HG03097 (cell line): ENCODE measurements around the gene RALGPS2.
"Not testable (repeated sequence)": the region's sequence is repeated elsewhere in the genome, so short reads cannot be mapped to it uniquely, and the experiment has no call there.

Experiments
- ATAC-seq: cut with Tn5 transposase; IDR thresholded peaks from one replicate; pipeline ENCODE4 v1.9.1; 2021; ENCODE audit not compliant: unreplicated experiment, low FRiP score

RALGPS2 gene

DNA sequence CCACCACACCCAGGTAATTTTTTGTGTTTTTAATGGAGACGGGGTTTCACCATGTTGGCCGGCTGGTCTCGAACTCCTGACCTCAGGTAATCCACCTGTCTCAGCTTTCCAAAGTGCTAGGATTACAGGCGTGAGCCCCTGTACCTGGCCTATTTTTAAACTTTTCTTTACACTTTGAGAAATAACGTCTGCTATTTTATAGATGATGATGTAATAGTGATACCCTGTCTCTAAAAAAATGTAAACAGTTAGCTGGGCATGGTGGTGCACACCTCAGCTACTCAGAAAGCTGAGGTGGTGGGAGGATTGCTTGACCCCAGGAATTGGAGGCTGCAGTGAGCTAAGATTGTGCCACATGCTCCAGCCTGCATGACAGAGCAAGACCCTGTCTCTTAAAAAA, 47.9 kb downstream of the RALGPS2 start:
- ATAC-seq: no peak

DNA sequence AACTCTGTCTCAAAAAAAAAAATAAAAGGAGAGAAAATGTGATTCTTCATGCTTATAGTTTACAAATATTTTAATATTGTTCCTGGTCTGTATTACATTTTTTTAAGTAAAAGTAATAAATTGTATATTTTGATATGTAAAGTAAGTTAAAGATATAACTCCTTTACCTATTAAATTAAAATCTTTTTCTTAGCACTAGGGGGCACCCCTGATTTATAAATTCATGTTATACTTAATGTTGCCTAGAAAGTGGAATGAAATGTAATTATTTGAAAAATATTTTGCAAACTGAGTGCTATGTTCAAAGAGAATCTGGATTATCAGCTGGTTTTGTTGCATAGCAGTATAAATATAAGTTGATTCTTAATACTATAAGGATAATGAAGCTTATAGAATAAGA, 49.2 kb downstream of the RALGPS2 start:
- no peak for ATAC-seq

DNA sequence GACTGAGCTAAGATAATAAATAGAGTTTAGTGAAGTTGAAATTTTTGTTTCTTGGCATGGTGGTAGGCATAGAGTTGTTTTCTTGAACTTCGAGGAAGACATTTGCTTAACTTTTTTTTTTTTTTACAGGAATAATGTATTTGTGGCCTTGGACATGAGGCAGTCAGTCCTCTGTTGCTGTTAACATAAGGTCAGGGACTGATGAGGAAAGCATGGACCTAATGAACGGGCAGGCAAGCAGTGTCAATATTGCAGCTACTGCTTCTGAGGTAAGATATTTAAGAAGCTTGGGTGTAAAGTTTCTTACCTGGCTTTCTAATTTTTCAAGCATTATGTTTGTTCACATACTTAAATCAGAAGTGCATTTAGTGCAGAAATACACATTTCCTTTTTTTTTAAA, 51.5 kb downstream of the RALGPS2 start:
- no peak for ATAC-seq

DNA sequence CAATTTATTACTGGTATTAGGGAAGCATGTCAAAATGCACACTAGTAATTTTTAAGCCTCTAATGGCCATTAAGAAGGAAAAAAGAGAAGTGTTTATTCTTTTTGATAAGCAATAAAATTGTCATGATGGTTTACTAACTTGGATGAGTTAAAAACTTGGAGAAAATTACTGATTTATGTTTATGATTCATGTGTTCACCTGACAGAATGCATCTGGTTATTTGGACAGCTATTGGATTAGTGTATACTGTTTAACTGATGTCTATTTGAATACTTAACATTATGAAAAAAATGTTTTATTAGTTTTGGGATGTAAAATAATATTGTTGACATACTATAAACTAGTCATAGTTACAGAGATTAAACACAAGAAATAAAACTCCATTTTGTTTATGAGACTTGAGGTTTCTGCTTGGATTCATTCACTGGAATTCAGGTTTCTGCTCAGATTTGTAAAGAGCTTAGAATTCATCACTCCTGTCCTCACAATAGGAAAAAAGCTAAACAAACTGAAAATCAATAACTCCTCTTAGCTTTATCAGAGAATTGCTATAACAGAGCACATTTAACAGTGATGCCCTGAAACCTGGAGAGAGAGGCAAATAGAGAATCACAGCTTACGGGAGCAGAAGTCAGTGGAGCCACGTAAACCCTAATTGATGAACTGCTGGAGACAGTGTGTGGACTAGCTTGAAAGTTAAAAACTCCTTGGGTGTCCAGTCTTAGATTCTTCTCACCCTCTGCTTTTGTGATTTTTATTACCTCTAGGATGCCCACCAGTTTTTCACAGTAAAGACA, 56.7 kb downstream of the RALGPS2 start:
- ATAC-seq: no peak

DNA sequence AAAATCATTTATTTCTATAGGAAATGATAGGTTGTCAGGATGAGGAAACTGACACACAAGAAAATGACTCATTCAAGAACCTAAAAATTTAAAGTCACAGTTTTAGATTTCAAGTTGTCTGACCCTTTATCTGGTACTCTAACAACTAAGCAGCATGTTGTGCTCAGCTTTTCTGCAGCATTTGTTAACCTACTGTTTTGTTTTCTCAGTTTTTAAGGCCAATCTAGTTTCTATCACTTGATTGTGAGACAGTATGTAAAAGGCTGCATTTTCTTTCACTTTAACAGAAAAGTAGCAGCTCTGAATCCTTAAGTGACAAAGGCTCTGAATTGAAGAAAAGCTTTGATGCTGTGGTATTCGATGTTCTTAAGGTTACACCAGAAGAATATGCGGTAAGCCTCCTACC, 59.1 kb downstream of the RALGPS2 start:
- no peak for ATAC-seq

DNA sequence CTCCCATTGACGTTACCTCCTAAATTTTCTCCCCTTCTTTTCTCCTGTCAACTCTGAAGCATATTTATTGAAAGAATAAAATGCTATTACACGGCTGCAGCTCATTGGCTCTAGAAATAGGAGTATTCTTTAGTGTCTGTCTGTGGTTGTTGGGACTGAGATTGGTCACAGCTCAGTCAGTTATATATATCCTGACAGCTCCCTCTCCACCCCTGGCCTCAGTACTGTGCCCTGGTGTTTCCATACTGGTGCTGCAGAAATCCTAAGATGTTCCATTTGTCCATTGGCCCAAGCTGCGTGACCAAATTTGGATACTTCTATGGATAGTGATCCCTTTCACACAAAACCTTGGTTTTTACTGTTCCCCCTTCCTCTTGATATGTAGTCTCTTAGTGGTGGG, 67.3 kb downstream of the RALGPS2 start:
- no peak for ATAC-seq

DNA sequence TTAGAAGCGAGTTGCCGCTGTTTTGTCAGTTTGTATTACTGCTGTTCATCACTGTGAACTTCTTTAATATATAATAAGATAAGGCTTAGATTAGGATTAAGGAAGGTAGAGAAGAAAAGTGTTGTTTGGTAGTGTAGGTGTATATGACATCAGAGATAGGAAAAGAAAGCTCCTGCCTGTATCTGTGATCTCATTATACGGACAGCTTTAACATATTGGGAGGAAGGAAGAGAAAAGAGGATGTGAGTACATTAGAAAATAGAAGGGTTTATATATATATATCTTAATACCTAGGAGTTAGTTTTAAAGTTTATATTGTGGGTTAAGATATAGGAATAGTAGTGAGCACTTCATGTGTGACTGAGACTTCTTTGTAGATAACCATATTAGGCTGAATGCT, 71.0 kb downstream of the RALGPS2 start:
- ATAC-seq: no peak

DNA sequence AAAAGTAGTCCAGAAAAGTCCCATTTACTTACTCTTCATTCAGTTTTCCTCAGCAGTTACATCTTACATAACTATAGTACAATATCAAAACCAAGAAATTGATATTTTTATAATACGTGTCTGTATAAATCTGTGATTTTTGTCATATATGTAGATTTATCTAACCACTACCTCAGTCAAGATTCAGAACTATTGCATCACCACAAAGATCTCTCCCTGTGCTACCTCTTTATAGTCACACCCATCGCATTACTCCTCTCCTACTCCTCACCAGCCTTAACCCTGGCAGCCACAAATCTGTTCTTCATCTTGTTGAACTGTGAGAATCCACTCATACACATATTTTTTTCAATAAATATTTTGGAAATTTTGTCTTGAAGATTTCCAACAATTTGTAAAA, 72.5 kb downstream of the RALGPS2 start:
- ATAC-seq: no peak

DNA sequence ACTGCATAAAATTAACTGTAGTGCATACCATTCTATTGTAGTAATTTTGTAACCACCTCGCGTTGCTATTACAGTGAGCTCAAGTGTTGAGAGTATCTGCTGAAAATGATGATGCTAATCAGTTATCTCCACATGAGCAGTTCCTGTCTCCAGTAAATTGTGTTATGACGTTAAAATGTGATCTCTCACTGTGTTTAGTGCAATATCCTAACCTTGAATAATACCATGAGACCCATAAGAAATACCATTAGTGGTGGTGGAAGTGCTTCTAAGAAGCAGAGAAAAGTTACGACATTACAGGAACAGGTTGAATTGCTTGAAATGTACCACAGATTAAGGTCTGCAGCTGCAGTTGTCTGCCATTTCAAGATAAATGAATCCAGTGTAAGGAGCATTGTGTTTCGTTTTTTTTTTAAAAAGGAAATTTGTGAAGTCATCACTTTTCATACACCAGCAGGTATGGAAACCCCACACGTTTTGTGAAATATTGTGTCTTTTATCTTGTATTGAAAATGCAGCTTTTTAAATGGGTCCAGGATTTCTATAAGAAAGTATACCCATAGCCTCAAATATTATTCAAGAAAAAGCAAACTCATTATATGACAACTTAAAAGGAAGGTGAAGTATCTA, 73.3 kb downstream of the RALGPS2 start:
- no peak for ATAC-seq

DNA sequence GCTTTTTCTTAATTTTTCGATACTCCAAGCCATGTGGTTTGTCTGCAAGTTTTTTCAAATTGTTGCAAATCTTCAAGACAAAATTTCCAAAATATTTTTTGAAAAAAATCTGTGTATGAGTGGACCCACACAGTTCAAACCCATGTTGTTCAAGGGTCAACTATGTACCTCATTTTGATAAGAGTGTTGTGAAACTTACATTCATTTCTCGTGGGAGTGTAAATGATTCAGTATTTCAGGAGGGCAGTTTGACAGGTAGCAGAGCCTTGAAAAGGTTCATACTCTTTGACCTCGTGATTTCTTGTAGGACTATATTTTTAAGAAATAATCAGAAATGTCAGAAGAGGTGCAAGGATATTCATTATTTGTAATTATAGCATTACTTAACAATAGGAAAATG, 77.8 kb downstream of the RALGPS2 start:
- ATAC-seq: no peak

DNA sequence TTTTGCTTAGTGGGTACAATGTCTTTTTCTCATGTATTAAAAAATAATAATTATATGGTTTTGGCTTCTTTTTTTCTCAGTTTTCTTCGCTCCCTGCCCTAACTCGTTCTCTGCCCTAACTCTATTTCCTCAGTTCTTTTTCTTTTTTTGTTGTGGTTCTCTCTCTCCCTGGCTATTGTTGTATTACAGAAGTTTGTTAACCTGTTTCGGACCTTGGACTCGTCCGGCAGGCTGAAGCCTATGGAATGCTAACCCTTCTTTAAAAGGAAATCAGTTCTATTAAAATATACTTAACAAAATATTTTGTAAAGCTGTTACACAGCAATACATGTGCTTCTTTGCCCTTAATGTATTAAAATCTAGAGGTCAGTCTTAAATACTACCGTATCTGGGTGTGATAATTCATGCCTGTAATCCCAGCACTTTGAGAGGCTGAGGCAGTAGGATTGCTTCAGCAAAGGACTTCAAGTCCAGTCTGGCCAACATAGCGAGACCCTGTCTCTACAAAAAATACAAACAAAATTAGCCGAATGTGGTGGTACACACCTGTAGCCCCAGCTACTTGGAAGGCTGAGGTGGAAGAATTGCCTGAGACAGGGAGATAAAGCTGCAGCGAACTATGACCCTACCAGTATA, 81.7 kb downstream of the RALGPS2 start:
- no peak for ATAC-seq

DNA sequence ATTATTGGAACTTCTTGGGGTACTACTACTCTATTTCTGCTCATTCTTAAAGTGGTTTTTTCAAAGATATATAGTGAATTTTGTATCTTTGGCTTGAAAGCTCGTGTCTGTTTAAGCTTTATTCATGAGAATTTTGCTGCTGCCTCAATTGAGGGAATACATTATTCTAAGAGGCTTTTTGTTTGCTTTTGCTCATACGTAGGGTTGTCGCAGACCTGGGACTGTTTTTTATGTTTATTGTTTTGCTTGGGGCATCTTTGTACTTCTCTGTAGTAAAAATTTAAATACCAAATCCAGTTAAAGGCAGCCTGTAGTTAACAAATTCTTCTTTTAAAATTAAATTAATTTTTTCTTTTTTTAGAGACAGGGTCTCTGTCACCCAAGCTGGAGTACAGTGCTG, 83.5 kb downstream of the RALGPS2 start:
- no peak for ATAC-seq

DNA sequence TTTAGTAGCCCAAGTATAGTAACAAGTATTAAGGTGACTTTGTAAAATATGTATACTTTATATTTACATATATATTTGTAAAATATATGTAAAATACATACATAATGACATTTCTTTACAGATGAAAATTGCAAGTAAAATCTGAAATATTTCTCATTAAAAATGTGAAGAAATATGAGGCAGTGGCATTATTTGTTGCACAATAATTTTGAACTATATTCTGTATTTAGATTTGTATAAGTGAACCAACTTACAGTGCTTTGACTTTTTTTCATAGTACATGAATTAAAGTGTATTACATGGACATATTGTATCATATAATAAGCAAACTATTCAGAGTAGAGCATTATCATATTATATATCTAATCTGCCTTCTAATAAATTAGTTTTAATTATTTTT, 85.5 kb downstream of the RALGPS2 start:
- ATAC-seq: no peak

DNA sequence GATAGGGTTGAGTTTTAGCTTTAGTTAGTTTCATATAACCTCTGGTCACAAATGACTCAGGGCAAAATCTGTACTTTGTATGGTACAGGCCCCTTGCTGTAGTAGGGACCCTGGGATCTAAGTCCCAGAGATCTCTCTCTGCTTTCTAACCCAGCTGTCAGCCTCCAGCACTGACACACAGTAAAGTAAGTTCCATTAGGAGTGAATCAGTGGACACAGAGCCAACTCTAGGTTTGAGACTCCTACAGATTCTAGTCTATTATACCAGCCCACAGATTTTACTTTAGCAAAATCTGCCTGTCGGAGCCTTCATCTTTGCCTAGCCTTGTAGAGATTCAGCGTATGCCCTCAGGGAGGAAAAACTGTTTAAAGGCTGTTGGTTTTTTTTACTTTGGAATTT, 93.4 kb downstream of the RALGPS2 start:
- ATAC-seq: no peak

DNA sequence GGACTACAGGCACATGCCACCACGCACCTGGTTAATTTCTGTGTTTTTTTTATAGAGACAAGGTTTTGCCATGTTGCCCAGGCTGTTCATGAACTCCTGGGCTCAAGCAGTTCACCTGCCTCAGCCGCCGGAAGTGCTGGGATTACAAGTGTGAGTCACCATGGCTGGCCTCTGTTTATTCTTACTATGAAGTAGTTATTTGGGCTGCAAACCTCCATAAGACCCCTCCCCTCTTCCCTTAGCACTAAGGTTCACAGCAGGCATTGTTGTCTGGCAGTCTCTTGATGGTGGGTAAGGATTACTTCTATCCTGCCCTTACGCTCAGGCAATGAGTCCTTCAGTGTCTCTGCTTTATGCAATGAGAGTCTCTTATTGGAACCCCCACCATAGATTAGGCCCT, 94.1 kb downstream of the RALGPS2 start:
- no peak for ATAC-seq

DNA sequence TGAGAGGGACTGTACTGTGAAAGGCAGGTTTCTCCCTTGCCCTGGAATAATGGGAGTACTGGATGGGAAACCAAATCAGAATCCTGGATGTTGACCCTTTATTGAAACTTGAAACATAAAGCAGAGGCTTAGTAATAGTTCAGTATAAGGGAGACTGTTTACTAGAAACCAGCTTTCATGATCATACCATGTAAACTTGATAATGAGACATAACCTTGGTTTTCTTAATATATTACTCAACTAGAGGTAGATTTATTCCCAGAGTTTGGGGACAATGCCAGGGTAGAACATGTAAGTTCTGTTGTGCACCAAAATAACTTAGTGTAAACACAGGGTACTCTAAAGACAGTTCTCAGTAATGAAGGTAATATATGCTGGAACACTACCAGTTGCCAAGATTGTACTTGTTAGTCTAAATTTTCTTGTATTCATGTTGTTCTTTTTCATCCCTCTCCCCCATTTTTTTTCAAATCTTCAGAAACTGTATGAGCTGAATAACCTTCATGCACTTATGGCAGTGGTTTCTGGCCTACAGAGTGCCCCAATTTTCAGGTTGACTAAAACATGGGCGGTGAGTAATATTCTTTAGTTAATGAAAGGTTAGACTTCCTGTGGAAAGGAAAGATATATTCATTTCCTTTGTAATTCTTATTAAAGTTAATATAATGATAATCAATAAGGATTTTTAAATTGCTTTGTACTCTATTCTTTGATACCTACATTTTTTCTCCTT, 96.3 kb downstream of the RALGPS2 start:
- no peak for ATAC-seq

DNA sequence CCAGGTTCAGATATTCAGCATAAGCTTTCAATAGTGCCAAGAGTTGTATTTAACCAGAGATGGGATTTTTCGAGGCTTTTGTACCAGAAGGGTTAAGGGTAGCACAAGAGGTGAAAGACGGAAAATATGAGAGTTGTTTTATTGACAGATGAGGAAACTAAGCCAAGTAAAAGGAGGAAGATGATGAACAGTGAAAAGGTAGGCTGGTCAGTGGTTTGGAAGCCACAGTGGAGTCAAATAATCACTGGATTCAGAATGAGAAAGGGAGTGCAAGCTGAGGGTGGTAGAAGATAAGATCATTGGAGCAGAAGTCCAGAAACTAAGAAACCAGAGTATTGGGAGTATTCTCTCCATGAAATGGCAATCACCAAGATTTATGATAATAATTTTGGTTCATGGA, 100.1 kb downstream of the RALGPS2 start:
- no peak for ATAC-seq

DNA sequence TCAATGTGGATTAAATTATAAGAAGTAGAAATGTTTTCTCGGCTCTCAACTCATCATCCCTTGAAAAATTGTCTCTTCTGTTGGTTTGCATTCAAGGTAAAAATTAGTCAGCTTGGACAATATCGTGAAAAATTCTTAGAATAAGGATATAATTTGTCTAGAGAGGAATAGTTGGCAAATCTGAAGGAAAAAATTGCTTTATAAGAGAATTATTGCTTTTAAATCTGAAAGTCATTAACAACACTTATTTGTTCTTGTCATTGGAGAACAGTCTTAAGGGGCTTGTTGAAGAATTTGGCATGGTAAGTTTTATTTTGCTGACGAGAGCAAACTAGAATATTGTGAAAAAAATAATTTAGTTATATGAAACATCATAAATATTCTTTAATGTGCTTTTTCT, 119.4 kb downstream of the RALGPS2 start:
- no peak for ATAC-seq

DNA sequence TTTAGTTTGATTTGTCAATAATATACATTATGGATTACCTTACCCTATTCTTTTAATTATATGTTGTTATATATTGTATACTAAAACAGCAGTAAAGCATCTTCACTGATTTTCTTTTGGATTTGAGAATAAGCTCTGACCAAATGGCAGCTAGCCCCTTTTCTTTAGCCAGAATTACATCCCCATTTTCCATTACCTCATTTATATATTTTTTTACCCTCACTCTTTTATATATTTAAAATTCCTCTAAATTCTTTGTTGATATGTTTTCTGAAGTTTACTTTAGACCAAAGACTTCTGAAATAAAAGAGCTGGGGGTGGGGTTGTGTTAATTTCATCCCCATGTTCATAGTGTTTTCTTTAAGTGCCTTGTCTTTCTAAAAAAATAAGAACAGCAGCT, 121.3 kb downstream of the RALGPS2 start:
- ATAC-seq: no peak

DNA sequence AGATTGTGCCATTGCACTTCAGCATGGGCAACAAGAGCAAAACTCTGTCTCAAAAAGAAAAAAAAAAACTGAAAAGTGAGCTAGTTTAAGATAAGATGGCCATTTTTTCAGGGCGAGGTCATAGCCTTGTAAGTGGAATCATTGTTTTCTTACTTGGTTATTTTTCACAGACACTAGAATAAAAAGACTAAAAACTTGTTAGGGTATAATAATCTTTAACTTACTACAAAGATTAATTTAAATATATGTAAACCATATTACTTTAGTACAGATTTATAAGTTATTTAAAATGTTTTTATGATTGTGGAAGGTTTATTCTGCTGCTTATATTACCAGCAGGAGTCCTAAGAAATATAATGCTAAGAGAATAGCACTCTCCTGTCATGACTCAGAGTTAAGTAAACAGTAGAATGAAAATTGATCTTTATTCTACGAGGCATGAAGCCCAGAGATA, 122.4 kb downstream of the RALGPS2 start:
- no peak for ATAC-seq

DNA sequence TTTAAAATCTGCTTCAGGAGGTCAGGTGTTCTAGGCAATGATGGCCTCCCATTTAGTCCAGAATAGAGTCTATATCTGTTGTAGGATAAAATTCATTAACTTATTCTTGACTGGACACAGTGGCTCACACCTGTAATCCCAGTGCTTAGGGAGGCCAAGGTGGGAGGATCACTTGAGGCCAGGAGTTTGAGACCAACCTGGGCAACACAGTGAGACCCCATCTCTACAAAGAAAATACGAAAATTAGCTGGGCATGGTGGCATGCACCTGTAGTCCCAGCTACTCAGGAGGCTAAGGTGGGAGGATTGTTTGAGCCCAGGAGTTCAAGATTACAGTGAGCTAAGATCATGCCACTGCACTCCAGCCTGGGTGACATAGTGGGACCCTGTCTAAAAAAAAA, 122.9 kb downstream of the RALGPS2 start:
- ATAC-seq: not testable (repeated sequence)
